ENCODE results near the gene JMJD7. TPM values are rescaled to one million over a fixed set of nuclear protein-coding genes. Genes with fewer than 3 reads are reported as not detected.

The JMJD7 gene
- total RNA-seq, 1 experiment from 2014 or later = 13.2 TPM

DNA sequence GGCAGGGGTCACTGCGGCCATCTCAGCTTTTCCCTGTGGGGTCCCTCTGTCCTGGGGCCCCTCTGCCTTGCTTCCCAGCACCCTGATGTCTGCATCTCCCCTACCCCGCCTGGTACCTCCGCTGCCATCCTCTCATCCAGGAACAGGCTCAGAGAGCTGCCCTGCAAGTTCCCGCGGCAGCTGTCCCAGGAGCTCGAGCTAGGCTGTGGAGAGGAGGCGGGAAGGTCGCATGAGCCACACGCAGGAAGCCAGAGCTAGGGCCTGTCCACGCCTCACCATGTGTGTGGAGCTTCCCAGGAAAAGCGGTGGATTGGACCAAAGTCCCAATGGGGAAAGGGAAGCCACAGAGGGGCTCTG, 23.3 kb downstream of the JMJD7 start:
- ChIA-PET CTCF (interaction anchor here (1.0 kb wide), 2 partner anchors 11 to 283 kb away, joined by 4 to 5 read pairs; no protein-coding TSS in a partner anchor), POLR2A (no interaction called here)
- H3K27me3 ChIP-seq (ENCODE audit: control insufficient read depth, insufficient read depth, low read length) = no peaks in the 10 kb centered on the region
- H3K36me3 ChIP-seq (ENCODE audit: control insufficient read depth, insufficient read depth, low read length) = no peaks in the 10 kb centered on the region
- no TSS peak for BruUV-seq (replicated peaks)
- H3K4me1 ChIP-seq (ENCODE audit: control insufficient read depth, insufficient read depth, low read length) = no peaks in the 10 kb centered on the region
- TF ChIP-seq SIN3A (IDR thresholded peaks at IDR 0.05; ENCODE audit: borderline replicate concordance, insufficient read depth, low read depth, low read length) (no peak), TCF7L2 (IDR thresholded peaks at IDR 0.05; ENCODE audit: low read depth, low read length) (no peak), POLR2AphosphoS5 (IDR thresholded peaks at IDR 0.05; ENCODE audit: low read depth, low read length) (no peak)
- TF ChIP-seq, protein P1, sequence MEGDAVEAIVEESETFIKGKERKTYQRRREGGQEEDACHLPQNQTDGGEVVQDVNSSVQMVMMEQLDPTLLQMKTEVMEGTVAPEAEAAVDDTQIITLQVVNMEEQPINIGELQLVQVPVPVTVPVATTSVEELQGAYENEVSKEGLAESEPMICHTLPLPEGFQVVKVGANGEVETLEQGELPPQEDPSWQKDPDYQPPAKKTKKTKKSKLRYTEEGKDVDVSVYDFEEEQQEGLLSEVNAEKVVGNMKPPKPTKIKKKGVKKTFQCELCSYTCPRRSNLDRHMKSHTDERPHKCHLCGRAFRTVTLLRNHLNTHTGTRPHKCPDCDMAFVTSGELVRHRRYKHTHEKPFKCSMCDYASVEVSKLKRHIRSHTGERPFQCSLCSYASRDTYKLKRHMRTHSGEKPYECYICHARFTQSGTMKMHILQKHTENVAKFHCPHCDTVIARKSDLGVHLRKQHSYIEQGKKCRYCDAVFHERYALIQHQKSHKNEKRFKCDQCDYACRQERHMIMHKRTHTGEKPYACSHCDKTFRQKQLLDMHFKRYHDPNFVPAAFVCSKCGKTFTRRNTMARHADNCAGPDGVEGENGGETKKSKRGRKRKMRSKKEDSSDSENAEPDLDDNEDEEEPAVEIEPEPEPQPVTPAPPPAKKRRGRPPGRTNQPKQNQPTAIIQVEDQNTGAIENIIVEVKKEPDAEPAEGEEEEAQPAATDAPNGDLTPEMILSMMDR (IDR thresholded peaks at IDR 0.05) = no peak
- TF ChIP-seq, protein P2, sequence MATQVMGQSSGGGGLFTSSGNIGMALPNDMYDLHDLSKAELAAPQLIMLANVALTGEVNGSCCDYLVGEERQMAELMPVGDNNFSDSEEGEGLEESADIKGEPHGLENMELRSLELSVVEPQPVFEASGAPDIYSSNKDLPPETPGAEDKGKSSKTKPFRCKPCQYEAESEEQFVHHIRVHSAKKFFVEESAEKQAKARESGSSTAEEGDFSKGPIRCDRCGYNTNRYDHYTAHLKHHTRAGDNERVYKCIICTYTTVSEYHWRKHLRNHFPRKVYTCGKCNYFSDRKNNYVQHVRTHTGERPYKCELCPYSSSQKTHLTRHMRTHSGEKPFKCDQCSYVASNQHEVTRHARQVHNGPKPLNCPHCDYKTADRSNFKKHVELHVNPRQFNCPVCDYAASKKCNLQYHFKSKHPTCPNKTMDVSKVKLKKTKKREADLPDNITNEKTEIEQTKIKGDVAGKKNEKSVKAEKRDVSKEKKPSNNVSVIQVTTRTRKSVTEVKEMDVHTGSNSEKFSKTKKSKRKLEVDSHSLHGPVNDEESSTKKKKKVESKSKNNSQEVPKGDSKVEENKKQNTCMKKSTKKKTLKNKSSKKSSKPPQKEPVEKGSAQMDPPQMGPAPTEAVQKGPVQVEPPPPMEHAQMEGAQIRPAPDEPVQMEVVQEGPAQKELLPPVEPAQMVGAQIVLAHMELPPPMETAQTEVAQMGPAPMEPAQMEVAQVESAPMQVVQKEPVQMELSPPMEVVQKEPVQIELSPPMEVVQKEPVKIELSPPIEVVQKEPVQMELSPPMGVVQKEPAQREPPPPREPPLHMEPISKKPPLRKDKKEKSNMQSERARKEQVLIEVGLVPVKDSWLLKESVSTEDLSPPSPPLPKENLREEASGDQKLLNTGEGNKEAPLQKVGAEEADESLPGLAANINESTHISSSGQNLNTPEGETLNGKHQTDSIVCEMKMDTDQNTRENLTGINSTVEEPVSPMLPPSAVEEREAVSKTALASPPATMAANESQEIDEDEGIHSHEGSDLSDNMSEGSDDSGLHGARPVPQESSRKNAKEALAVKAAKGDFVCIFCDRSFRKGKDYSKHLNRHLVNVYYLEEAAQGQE (IDR thresholded peaks at IDR 0.05; ENCODE audit: insufficient read depth in 1 of 2, low read depth in 2 of 2, low read length in 1 of 2) = no peak
- DNase-seq (ENCODE audit: low read depth, low spot score) (no peak), ATAC-seq (no peak)
- in situ Hi-C loops (cut with HindIII; ENCODE audit: low pct_unique_long_range_greater_than_20kb, low sequenced_read_pairs) (no loop called here), intact Hi-C loops (cut with micrococcal nuclease; ENCODE audit: unreplicated experiment) (no loop called here)
- H3K27ac ChIP-seq (ENCODE audit: low read length) = no peak overlapping the region
- H3K9me3 ChIP-seq (ENCODE audit: control insufficient read depth, insufficient read depth, low read depth, low read length) = no peaks in the 10 kb centered on the region
- H3K4me3 ChIP-seq (ENCODE audit: low read depth in 2 of 2, low read length in 2 of 2) = no peak overlapping the region

DNA sequence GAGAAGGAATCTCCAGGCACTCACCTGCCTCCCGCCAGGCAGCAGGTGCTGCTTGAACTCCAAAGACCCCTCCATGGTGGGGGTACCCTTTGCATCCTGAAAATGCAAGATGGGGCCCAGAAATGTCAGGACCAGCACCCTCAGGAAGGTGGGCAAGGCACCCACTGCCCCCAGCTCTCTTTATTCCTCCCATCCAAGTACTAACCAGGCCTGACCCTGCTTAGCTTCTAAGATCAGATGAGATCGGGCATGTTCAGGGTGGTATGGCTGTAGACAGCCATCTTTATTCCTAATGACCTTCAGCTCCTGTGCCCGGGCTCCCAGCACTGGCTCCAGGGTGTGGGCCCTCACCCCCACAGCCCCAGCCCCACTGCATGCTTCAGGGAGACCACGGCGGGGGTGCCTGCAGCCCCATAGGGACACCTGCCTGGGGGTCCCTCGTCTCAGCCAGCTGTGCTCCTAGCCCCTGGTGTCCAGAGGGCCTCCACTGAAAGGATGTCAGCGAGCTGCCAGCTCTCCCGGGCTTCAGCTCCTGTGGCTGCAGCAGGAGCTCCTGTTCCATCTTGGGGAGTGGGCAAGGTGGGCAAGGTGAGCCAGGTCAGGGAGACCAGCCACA, 24.0 kb downstream of the JMJD7 start:
- H3K4me3 ChIP-seq (ENCODE audit: low read depth in 2 of 2, low read length in 2 of 2) = no peak overlapping the region
- POLR2A ChIA-PET = no interaction called here
- DNase-seq (ENCODE audit: low read depth, low spot score) (no peak), ATAC-seq (no peak)
- no TSS peak for BruUV-seq (replicated peaks)
- no peaks in the 10 kb centered on the region for H3K27me3 ChIP-seq (ENCODE audit: control insufficient read depth, insufficient read depth, low read length)
- TF ChIP-seq, protein P1 (IDR thresholded peaks at IDR 0.05) = no peak
- TF ChIP-seq, protein P2 (IDR thresholded peaks at IDR 0.05; ENCODE audit: insufficient read depth in 1 of 2, low read depth in 2 of 2, low read length in 1 of 2) = no peak
- TF ChIP-seq SIN3A (IDR thresholded peaks at IDR 0.05; ENCODE audit: borderline replicate concordance, insufficient read depth, low read depth, low read length) (no peak), TCF7L2 (IDR thresholded peaks at IDR 0.05; ENCODE audit: low read depth, low read length) (no peak), POLR2AphosphoS5 (IDR thresholded peaks at IDR 0.05; ENCODE audit: low read depth, low read length) (no peak)
- no peaks in the 10 kb centered on the region for H3K9me3 ChIP-seq (ENCODE audit: control insufficient read depth, insufficient read depth, low read depth, low read length)
- H3K4me1 ChIP-seq (ENCODE audit: control insufficient read depth, insufficient read depth, low read length) = no peaks in the 10 kb centered on the region
- no peak overlapping the region for H3K27ac ChIP-seq (ENCODE audit: low read length)
- in situ Hi-C loops (cut with HindIII; ENCODE audit: low pct_unique_long_range_greater_than_20kb, low sequenced_read_pairs) = no loop called here
- intact Hi-C loops (cut with micrococcal nuclease; ENCODE audit: unreplicated experiment) = no loop called here
- CTCF ChIA-PET = interaction anchor here (1.0 kb wide), 2 partner anchors 10 to 282 kb away, joined by 4 to 5 read pairs; no protein-coding TSS in a partner anchor
- H3K36me3 ChIP-seq (ENCODE audit: control insufficient read depth, insufficient read depth, low read length) = no peaks in the 10 kb centered on the region
